ENCODE measurements around the gene KPNA2. TPM values are rescaled to one million over a fixed set of nuclear protein-coding genes. Genes with fewer than 3 reads are reported as not detected.

The KPNA2 gene
- total and polyA plus RNA-seq, 2 of the 13 experiments (the other 11 are each of a cell fraction or from before 2014, with no cell fraction given): 111 to 305 TPM

- TF ChIP-seq TFDP1 (CRISPR knock-in tag; IDR thresholded peaks at IDR 0.05; ENCODE audit: borderline replicate concordance) (no peak), NFE2L1 (CRISPR knock-in tag; IDR thresholded peaks at IDR 0.05; ENCODE audit: borderline replicate concordance) (no peak), TMF1 (CRISPR knock-in tag; IDR thresholded peaks at IDR 0.05; ENCODE audit: low read depth) (no peak), TBX3 (IDR thresholded peaks at IDR 0.05; ENCODE audit: borderline replicate concordance) (no peak), TEAD3 (CRISPR knock-in tag; optimal IDR thresholded peaks at IDR 0.05; ENCODE audit: borderline replicate concordance) (peak; percentile 37), SALL1 (CRISPR knock-in tag; IDR thresholded peaks at IDR 0.05) (peak; percentile 24; the same call in 1 of the 2 replicates), ZNF83 (CRISPR knock-in tag; IDR thresholded peaks at IDR 0.05; ENCODE audit: borderline replicate concordance) (no peak), KLF16 (CRISPR knock-in tag; IDR thresholded peaks at IDR 0.05) (no peak), MXD3 (CRISPR knock-in tag; IDR thresholded peaks at IDR 0.05) (no peak), RFX5 (IDR thresholded peaks at IDR 0.05; ENCODE audit: low read depth, low read length) (no peak), ZNF737 (CRISPR knock-in tag; IDR thresholded peaks at IDR 0.05; ENCODE audit: borderline replicate concordance) (no peak), ZNF546 (CRISPR knock-in tag; conservative IDR thresholded peaks at IDR 0.05) (no peak), ZNF274 (CRISPR knock-in tag; IDR thresholded peaks at IDR 0.05) (no peak), ESRRA (CRISPR knock-in tag; IDR thresholded peaks at IDR 0.05; ENCODE audit: low read depth) (peak; percentile 51; the same call in 1 of the 2 replicates), KDM2A (CRISPR knock-in tag; IDR thresholded peaks at IDR 0.05; ENCODE audit: borderline replicate concordance, low read depth) (0 out of 2 replicates have a peak, but pooled peaks have one; percentile 28), HOXA3 (CRISPR knock-in tag; IDR thresholded peaks at IDR 0.05) (no peak), SIN3A (IDR thresholded peaks at IDR 0.05; ENCODE audit: borderline replicate concordance, low read depth, low read length) (no peak), STAT6 (CRISPR knock-in tag; IDR thresholded peaks at IDR 0.05; ENCODE audit: borderline replicate concordance) (no peak), SETDB1 (CRISPR knock-in tag; IDR thresholded peaks at IDR 0.05; ENCODE audit: borderline replicate concordance) (no peak), HDAC2 (CRISPR knock-in tag; IDR thresholded peaks at IDR 0.05) (0 out of 2 replicates have a peak, but pooled peaks have one; percentile 25), SKIL (CRISPR knock-in tag; IDR thresholded peaks at IDR 0.05; ENCODE audit: borderline replicate concordance) (no peak)
- TF ChIP-seq, protein P1, sequence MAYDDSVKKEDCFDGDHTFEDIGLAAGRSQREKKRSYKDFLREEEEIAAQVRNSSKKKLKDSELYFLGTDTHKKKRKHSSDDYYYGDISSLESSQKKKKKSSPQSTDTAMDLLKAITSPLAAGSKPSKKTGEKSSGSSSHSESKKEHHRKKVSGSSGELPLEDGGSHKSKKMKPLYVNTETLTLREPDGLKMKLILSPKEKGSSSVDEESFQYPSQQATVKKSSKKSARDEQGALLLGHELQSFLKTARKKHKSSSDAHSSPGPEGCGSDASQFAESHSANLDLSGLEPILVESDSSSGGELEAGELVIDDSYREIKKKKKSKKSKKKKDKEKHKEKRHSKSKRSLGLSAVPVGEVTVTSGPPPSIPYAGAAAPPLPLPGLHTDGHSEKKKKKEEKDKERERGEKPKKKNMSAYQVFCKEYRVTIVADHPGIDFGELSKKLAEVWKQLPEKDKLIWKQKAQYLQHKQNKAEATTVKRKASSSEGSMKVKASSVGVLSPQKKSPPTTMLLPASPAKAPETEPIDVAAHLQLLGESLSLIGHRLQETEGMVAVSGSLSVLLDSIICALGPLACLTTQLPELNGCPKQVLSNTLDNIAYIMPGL (CRISPR knock-in tag; IDR thresholded peaks at IDR 0.05; ENCODE audit: borderline replicate concordance in 1 of 2, low read depth in 1 of 2): peak in 1 of 2 experiments; percentile 70; a peak in 1 of 4 replicates
Observed at GRCh38 chr17:68011199-68011665, 24.3 kb upstream of the KPNA2 start (continued).

Data from HepG2 (cell line).